Epithelial cell of esophagus (primary cell): ENCODE data around the gene TEK.
A peak's percentile ranks its signal among the peaks of the same experiment; 100 is the strongest.

Experiments
- DNase-seq: peaks from one replicate; pipeline ENCODE4 v3.0.0; 2010; ENCODE audit warnings: low read depth
- H3K4me3 ChIP-seq: 2 replicates; pipeline ENCODE4 v1.5.1; 2011; ENCODE audit warnings: mild to moderate bottlenecking, low read length, control low read depth
- CTCF ChIP-seq: IDR thresholded peaks from 2 replicates; pipeline ENCODE4 v1.5.1; 2011; ENCODE audit warnings: low read depth, mild to moderate bottlenecking, low read length, control low read depth, inconsistent platforms; ENCODE audit not compliant: insufficient read depth; ENCODE audit errors: missing control alignments

The TEK gene

GRCh38 chr9:27183701-27184100 is 74.7 kb downstream of the TEK start:
- no peak for TF ChIP-seq CTCF
- no peak overlapping the region for H3K4me3 ChIP-seq
- DNase-seq: peak; percentile 75

- no peak overlapping the region for H3K4me3 ChIP-seq
- no peak for TF ChIP-seq CTCF
- peak; percentile 90 for DNase-seq
Measured at GRCh38 chr9:27184556-27185351, 75.7 kb downstream of the TEK start.

DNA sequence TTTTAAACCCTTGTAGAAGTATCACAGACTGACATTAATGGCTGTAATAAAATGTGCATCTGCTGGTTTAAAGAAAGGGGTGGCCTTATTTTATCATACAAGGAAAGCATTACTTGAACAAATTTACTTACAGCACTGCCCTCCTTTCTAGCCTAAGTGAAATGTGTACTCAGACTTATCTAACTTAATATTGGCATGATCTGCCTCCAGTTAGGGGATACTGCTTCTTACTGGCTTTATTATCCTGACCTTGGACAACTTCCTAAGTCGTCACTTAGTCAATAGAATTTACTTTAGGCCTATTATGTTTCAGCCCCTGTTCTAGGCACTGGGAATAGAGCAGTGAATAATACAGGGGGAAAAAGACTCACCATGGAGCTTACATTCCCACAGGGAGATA is 79.4 kb downstream of the TEK start:
- no peak overlapping the region for H3K4me3 ChIP-seq
- no peak for DNase-seq
- TF ChIP-seq CTCF: no peak

- no peak overlapping the region for H3K4me3 ChIP-seq
- DNase-seq: no peak
- TF ChIP-seq CTCF: no peak
Measured at GRCh38 chr9:27189426-27189825, 80.4 kb downstream of the TEK start.

- DNase-seq: no peak
Measured at GRCh38 chr9:27192291-27192960, 83.4 kb downstream of the TEK start.

GRCh38 chr9:27193886-27194285 is 84.9 kb downstream of the TEK start:
- TF ChIP-seq CTCF: no peak
- no peak for DNase-seq
- H3K4me3 ChIP-seq: no peak overlapping the region

More at GRCh38 chr9:27192291-27192960, 83.4 kb downstream of the TEK start:
- no peak overlapping the region for H3K4me3 ChIP-seq
- TF ChIP-seq CTCF: no peak
